Spleen (tissue), 11 donors: ENCODE results near the gene MAP4K2. TPM values are rescaled to one million over a fixed set of nuclear protein-coding genes. Genes with fewer than 3 reads are reported as not detected.

Experiments used
- DNase-seq: peaks from one replicate; pipeline ENCODE4 v3.0.0-alpha.2; 2020
- H3K27ac ChIP-seq, 8 donors: fragments of 200-600 bp; sonication (generic) in 7 of 8; 1 replicate in 4 of 8; 2 replicates in 4 of 8; pipeline versions ENCODE4 v1.5.0 to v1.8.0; 2016 to 2021; ENCODE audit warnings: inconsistent platforms in 4 of 8, mild to moderate bottlenecking in 4 of 8, moderate library complexity in 1 of 8
- H3K27me3 ChIP-seq, 7 donors: fragments of 200-600 bp; sonication (generic) in 6 of 7; replicated peaks in 1 of 7; 1 replicate in 4 of 7; 2 replicates in 3 of 7; pipeline versions ENCODE4 v1.5.0 to v1.8.0; 2016 to 2021; ENCODE audit warnings: inconsistent platforms in 3 of 7, mild to moderate bottlenecking in 1 of 7
- H3K36me3 ChIP-seq, 6 donors: fragments of 200-600 bp; sonication (generic) in 5 of 6; 1 replicate in 4 of 6; 2 replicates in 2 of 6; pipeline versions ENCODE4 v1.5.0 to v1.8.0; 2016 to 2021; ENCODE audit warnings: inconsistent platforms in 2 of 6
- H3K4me1 ChIP-seq, 6 donors: fragments of 200-600 bp; sonication (generic) in 5 of 6; 1 replicate in 3 of 6; 2 replicates in 3 of 6; pipeline versions ENCODE4 v1.5.0 to v1.8.0; 2016 to 2021; ENCODE audit warnings: inconsistent platforms in 3 of 6
- H3K4me3 ChIP-seq, 8 donors: fragments of 200-600 bp; sonication (generic) in 7 of 8; 1 replicate in 4 of 8; 2 replicates in 4 of 8; pipeline versions ENCODE4 v1.5.0 to v1.8.0; 2016 to 2021; ENCODE audit warnings: inconsistent platforms in 4 of 8, mild to moderate bottlenecking in 4 of 8, moderate library complexity in 2 of 8
- H3K9me3 ChIP-seq, 8 donors: fragments of 200-600 bp; sonication (generic) in 7 of 8; 1 replicate in 4 of 8; 2 replicates in 4 of 8; pipeline versions ENCODE4 v1.5.0 to v1.8.0; 2016 to 2021; ENCODE audit warnings: inconsistent platforms in 4 of 8
- POLR2A ChIP-seq, 3 donors: fragments of 450-650 bp; IDR thresholded peaks; one replicate each; pipeline ENCODE4 v1.5.1; 2017; ENCODE audit warnings: antibody characterized with exemption in 3 of 3, mild to moderate bottlenecking in 1 of 3
- POLR2AphosphoS5 ChIP-seq, 3 donors: sonication (generic); formaldehyde crosslinking; IDR thresholded peaks; one replicate each; pipeline ENCODE4 v1.5.1; 2017; ENCODE audit warnings: antibody characterized with exemption in 3 of 3
- WGBS, 5 donors: extraction: QIAGEN DNeasy Blood & Tissue Kit in 3 of 5; methylation state at CpG; one replicate each; pipeline versions ENCODE4 v1.1.5 to v1.1.7; 2013 to 2018; 5-methylcytosine and 5-hydroxymethylcytosine counted together
- intact Hi-C: fragments of 100-400 bp; cut with DNase I; formaldehyde crosslinking; loops from one replicate; pipeline ENCODE4 v1.15.0; 2023; ENCODE audit warnings: low total_unique reads
- polyA plus RNA-seq, 3 donors: library from polyadenylated mRNA; stranded (reverse); fragments of 200-250 nt; gene quantifications; one replicate each; pipeline ENCODE4 v1.2.1, GENCODE V29; 2013
- total RNA-seq, 7 donors: library from RNA; depleted of rRNA in 3 of 7; stranded (reverse); fragments of >200 nt in 3 of 7; fragmentation: NEBNext Ultra II Directional in 4 of 7; extraction: Animal tissue kit (Norgen Biotek cat#: 25700) in 4 of 7; gene quantifications; one replicate each; pipeline versions ENCODE4 v1.1.0 to v1.2.1, GENCODE V29; 2016 to 2021
- TF ChIP-seq, protein P1 (sequence below), 11 experiments: fragments of 200-600 bp in 7 of 11; fragments of 450-650 bp in 4 of 11; sonication (generic) in 4 of 11; IDR thresholded peaks in 8 of 11; conservative IDR thresholded peaks in 3 of 11; 1 replicate in 7 of 11; 2 replicates in 4 of 11; pipeline versions ENCODE4 v1.4.0 to v1.8.0; 2016 to 2021; ENCODE audit warnings: antibody characterized with exemption in 11 of 11, inconsistent platforms in 4 of 11, mild to moderate bottlenecking in 1 of 11
- donor health status: healthy with polysubstance abuse.
- donor health status: DM: no; HTN: no; CAD: no; lungs with moderate emphysema.
- donor health status: DM: no; HTN: no; CAD: no.
- donor health status: Bipolar disorder and iron deficiency.
- donor health status: healthy.
- donor health status: DM: no; HTN: no; CAD: no.
- donor health status: DM: yes; HTN: yes; CAD: no.

Gene MAP4K2
- total and polyA plus RNA-seq, 10 donors: 40.8 to 106 (median 60.6) TPM

- H3K36me3 ChIP-seq: peaks cover 0 to 52% (median 24%) of the 10 kb centered on the region in 6 donors
- H3K4me3 ChIP-seq: no peak within 1 kb of the TSS
- peak; percentile 73 for DNase-seq
- H3K4me1 ChIP-seq: peaks cover 47 to 71% (median 61%) of the 10 kb centered on the region in 6 donors
- no peaks in the 10 kb centered on the region for H3K9me3 ChIP-seq
- H3K27ac ChIP-seq: peak within 1 kb of the TSS in 6 of 8 donors; percentile 28 to 91 (median 82)
- H3K27me3 ChIP-seq: no peaks in the 10 kb centered on the region
- peak; percentile 29 to 72 (median 51) for TF ChIP-seq POLR2AphosphoS5 (IDR thresholded peaks at IDR 0.05)
- TF ChIP-seq POLR2A (IDR thresholded peaks at IDR 0.05): no peak
- 65 to 79% (median 76%) methylated on average over 21 to 24 of the region's 24 CpGs for WGBS, 5 donors
- intact Hi-C loops: no loop called here
These were observed 43.0 kb downstream of the MAP4K2 start, which contains the start of gene PYGM for GRCh38 chr11:64759722-64760719. TSS of gene PYGM (minus strand) at chr11:64759974. CDS start at chr11:64759898, 76 bp downstream.

GRCh38 chr11:64759131-64759721, 43.8 kb downstream of the MAP4K2 start:
- H3K4me1 ChIP-seq: peaks cover 39 to 63% (median 54%) of the 10 kb centered on the region in 6 donors
- DNase-seq: no peak
- intact Hi-C loops: no loop called here
- no peaks in the 10 kb centered on the region for H3K9me3 ChIP-seq
- peak overlapping the region in 6 of 8 donors; percentile 28 to 91 (median 82) for H3K27ac ChIP-seq
- H3K4me3 ChIP-seq: no peak overlapping the region
- WGBS, 5 donors: 74 to 87% (median 78%) methylated on average over 20 to 21 of the region's 21 CpGs
- H3K36me3 ChIP-seq: peaks cover 0 to 49% (median 16%) of the 10 kb centered on the region in 6 donors
- no peaks in the 10 kb centered on the region for H3K27me3 ChIP-seq
- TF ChIP-seq POLR2AphosphoS5 (IDR thresholded peaks at IDR 0.05): peak in 2 of 3 donors; percentile 26 to 77
- TF ChIP-seq, protein P1, sequence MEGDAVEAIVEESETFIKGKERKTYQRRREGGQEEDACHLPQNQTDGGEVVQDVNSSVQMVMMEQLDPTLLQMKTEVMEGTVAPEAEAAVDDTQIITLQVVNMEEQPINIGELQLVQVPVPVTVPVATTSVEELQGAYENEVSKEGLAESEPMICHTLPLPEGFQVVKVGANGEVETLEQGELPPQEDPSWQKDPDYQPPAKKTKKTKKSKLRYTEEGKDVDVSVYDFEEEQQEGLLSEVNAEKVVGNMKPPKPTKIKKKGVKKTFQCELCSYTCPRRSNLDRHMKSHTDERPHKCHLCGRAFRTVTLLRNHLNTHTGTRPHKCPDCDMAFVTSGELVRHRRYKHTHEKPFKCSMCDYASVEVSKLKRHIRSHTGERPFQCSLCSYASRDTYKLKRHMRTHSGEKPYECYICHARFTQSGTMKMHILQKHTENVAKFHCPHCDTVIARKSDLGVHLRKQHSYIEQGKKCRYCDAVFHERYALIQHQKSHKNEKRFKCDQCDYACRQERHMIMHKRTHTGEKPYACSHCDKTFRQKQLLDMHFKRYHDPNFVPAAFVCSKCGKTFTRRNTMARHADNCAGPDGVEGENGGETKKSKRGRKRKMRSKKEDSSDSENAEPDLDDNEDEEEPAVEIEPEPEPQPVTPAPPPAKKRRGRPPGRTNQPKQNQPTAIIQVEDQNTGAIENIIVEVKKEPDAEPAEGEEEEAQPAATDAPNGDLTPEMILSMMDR (IDR thresholded peaks at IDR 0.05 in 8 of 11, conservative IDR thresholded peaks at IDR 0.05 in 3 of 11): no peak

DNA sequence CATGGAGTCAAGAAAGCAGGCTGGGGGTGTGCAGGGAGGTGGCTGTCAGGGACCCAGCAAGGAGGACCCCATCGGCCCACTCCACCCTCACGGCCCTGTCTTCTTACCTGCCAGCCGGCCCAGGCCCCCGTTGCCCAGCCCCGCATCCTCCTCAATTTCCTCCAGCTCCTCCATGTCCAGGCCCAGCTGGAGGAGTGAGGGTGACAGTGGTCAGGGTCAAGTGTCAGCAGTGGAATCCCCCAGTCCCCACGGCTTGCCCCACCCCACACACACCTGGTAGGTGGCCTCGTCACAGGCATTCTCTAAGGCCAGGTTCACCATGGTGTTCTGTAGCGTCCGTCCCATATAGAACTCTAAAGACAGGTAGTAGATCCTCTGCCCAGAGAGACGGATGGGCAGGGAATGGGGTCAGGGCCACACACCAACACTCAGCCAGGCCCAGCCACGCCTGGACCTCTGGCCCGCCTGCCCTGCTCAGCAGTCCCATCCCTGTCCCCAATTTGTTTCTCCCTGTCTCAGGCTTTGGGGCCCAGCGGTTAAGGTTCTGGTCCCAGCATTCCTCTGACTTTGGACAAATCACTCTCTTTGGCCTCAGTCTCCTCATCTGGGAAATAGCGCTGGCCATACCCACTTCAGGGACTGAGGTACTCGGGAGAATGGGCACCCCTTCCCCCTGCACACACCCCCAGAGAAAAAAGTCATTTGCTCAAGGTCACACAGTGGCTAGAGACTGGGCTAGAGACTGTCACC, 44.5 kb downstream of the MAP4K2 start:
- WGBS, 5 donors: 79 to 89% (median 84%) methylated on average over 12 to 15 of the region's 15 CpGs
- no peak overlapping the region for H3K4me3 ChIP-seq
- peak overlapping the region in 4 of 8 donors; percentile 82 to 91 (median 82) for H3K27ac ChIP-seq
- TF ChIP-seq POLR2A (IDR thresholded peaks at IDR 0.05): no peak
- no peak for TF ChIP-seq POLR2AphosphoS5 (IDR thresholded peaks at IDR 0.05)
- TF ChIP-seq, protein P1 (IDR thresholded peaks at IDR 0.05 in 8 of 11, conservative IDR thresholded peaks at IDR 0.05 in 3 of 11): no peak
- H3K4me1 ChIP-seq: peaks cover 31 to 56% (median 46%) of the 10 kb centered on the region in 6 donors
- H3K27me3 ChIP-seq: no peaks in the 10 kb centered on the region
- H3K9me3 ChIP-seq: no peaks in the 10 kb centered on the region
- H3K36me3 ChIP-seq: peaks cover 0 to 49% (median 9%) of the 10 kb centered on the region in 6 donors
- intact Hi-C loops: no loop called here
- peak; percentile 59 for DNase-seq
